Bronchial epithelial cell (primary cell): ENCODE data around the gene CST5. TPM values are rescaled to one million over a fixed set of nuclear protein-coding genes. Genes with fewer than 3 reads are reported as not detected.

ENCODE experiments used
- DNase-seq: peaks from one replicate; pipeline ENCODE4 v3.0.0-alpha.2; 2010; ENCODE audit warnings: low read depth
- FAIRE-seq: peaks from 2 replicates; lab custom pipeline; 2011; peaks lifted over from hg19 to GRCh38; lab: Jason Lieb, UNC
- H3K27me3 ChIP-seq: 2 replicates; pipeline ENCODE4 v1.5.1; 2011; ENCODE audit warnings: low read length; ENCODE audit not compliant: control insufficient read depth, insufficient read depth
- H3K36me3 ChIP-seq: 2 replicates; pipeline ENCODE4 v1.5.1; 2011; ENCODE audit warnings: low read length; ENCODE audit not compliant: control insufficient read depth, insufficient read depth
- H3K4me3 ChIP-seq: 2 replicates; pipeline ENCODE4 v1.5.1; 2011; ENCODE audit warnings: mild to moderate bottlenecking, low read depth, low read length, control low read depth
- CTCF ChIP-seq: IDR thresholded peaks from 2 replicates; pipeline ENCODE4 v1.5.1; 2011; ENCODE audit warnings: mild to moderate bottlenecking, moderate library complexity, low read length, control low read depth, inconsistent platforms; ENCODE audit not compliant: insufficient read depth, severe bottlenecking
- total RNA-seq: library from RNA; depleted of rRNA; stranded (reverse); fragments of >200 nt; gene quantifications from 2 replicates; pipeline ENCODE4 v1.2.1, GENCODE V29; 2014

Gene CST5
- total RNA-seq, 1 donor from 2014 or later: not detected

GRCh38 chr20:23826541-23827021 is 53.0 kb downstream of the CST5 start, which contains the start of gene CST2:
Gene CST2, minus strand, starts transcription at chr20:23826729. Its CDS starts 69 bp downstream, at chr20:23826660.
- H3K27me3 ChIP-seq: no peaks in the 10 kb centered on the region
- H3K4me3 ChIP-seq: no peak within 1 kb of the TSS
- TF ChIP-seq CTCF: no peak
- no peak for FAIRE-seq
- no peaks in the 10 kb centered on the region for H3K36me3 ChIP-seq
- DNase-seq: no peak

Other genes with a start within 250 kb of the CST5 start
- gene CST3, start 241.8 kb downstream of the CST5 start, total RNA-seq: 82.7 and 124 TPM in 2 replicates
- not detected in 2 replicates for gene CST4, start 190.7 kb downstream of the CST5 start, total RNA-seq
- not detected in 2 replicates for gene CST1, start 128.8 kb downstream of the CST5 start, total RNA-seq
- gene CST2, start 53.0 kb downstream of the CST5 start, total RNA-seq: not detected in 2 replicates
- not detected in 2 replicates for gene GGTLC1, start 109.0 kb upstream of the CST5 start, total RNA-seq